HepG2 (cell line): Measurements from ENCODE around the gene FRMD4B. TPM values are rescaled to one million over a fixed set of nuclear protein-coding genes. Genes with fewer than 3 reads are reported as not detected.

ENCODE experiments used
- ATAC-seq: fragments of 200-7000 bp; cut with Tn5 transposase; 3 replicates; pipeline ENCODE4 v1.9.1; 2020; ENCODE audit warnings: mild to moderate bottlenecking, moderate library complexity
- BruUV-seq: library from RNA; stranded (reverse); fragments of 400-500 nt; replicated peaks from 2 replicates; lab custom pipeline; 2021; lab: Mats Ljungman, UMichigan
- CTCF ChIA-PET: fragments of 300-600 bp; formaldehyde crosslinking; extraction: SDS; loops from one replicate; lab custom pipeline; 2021; ENCODE audit warnings: low total read pairs, inconsistent platforms, low intra/inter-chr PET ratio; lab: Yijun Ruan, JAX
- POLR2A ChIA-PET: fragments of 350-600 bp; sonication (Branson Sonifier 250); formaldehyde crosslinking; loops from one replicate; lab custom pipeline; 2020; ENCODE audit warnings: antibody characterized with exemption, inconsistent platforms; lab: Yijun Ruan, JAX
- DNase-seq: peaks from one replicate; pipeline ENCODE4 v3.0.0-alpha.2; 2015; ENCODE audit warnings: low spot score
- FAIRE-seq: peaks from 3 replicates; lab custom pipeline; 2011; peaks lifted over from hg19 to GRCh38; lab: Jason Lieb, UNC
- H2AFZ ChIP-seq: one replicate; pipeline ENCODE4 v1.6.1; 2011; ENCODE audit warnings: low read length, inconsistent platforms
- H3K27ac ChIP-seq: fragments of 300-600 bp; 3 replicates; pipeline ENCODE4 v1.8.0; 2011; ENCODE audit warnings: mixed run types, mild to moderate bottlenecking, mixed read lengths, low read length, inconsistent platforms; ENCODE audit not compliant: insufficient read depth; ENCODE audit errors: extremely low read length
- H3K27me3 ChIP-seq, 2 experiments: fragments of 200-600 bp in 1 of 2; 2 replicates in 1 of 2; 3 replicates in 1 of 2; pipeline versions ENCODE4 v1.6.0 to v1.8.0; 2011; ENCODE audit warnings: low read length in 2 of 2, mild to moderate bottlenecking in 2 of 2, moderate library complexity in 2 of 2, inconsistent platforms in 1 of 2; ENCODE audit not compliant: insufficient read depth in 2 of 2, control insufficient read depth in 1 of 2
- H3K36me3 ChIP-seq, 2 experiments: fragments of 200-600 bp in 1 of 2; replicated peaks in 1 of 2; 2 replicates in 1 of 2; 3 replicates in 1 of 2; pipeline versions ENCODE4 v1.5.1 to v1.8.0; 2011; ENCODE audit warnings: low read length in 2 of 2, inconsistent platforms in 1 of 2; ENCODE audit not compliant: insufficient read depth in 2 of 2, control insufficient read depth in 1 of 2
- H3K4me1 ChIP-seq: 2 replicates; pipeline ENCODE4 v1.5.1; 2012; ENCODE audit warnings: low read length, inconsistent platforms; ENCODE audit not compliant: insufficient read depth
- H3K4me2 ChIP-seq: 2 replicates; pipeline ENCODE4 v1.6.0; 2011; ENCODE audit warnings: low read depth, low read length, inconsistent platforms
- H3K4me3 ChIP-seq, 3 experiments: fragments of 200-600 bp in 1 of 3; sonication (generic), shearing (Covaris generic) in 1 of 3; replicated peaks in 1 of 3; 2 replicates each; pipeline ENCODE4 v1.5.1; 2011 to 2016; ENCODE audit warnings: low read length in 3 of 3, inconsistent platforms in 2 of 3, low read depth in 2 of 3, mild to moderate bottlenecking in 2 of 3, control low read depth in 1 of 3, mixed read lengths in 1 of 3; ENCODE audit not compliant: insufficient read depth in 1 of 3
- H3K79me2 ChIP-seq: one replicate; pipeline ENCODE4 v1.6.1; 2011; ENCODE audit warnings: low read length, inconsistent platforms; ENCODE audit not compliant: insufficient read depth
- H3K9ac ChIP-seq: 2 replicates; pipeline ENCODE4 v1.6.0; 2011; ENCODE audit warnings: mild to moderate bottlenecking, low read depth, low read length, inconsistent platforms; ENCODE audit not compliant: insufficient read depth
- H3K9me3 ChIP-seq: 2 replicates; pipeline ENCODE4 v1.5.1; 2012; ENCODE audit warnings: mild to moderate bottlenecking, low read length
- H4K20me1 ChIP-seq: 2 replicates; pipeline ENCODE4 v1.6.0; 2011; ENCODE audit warnings: inconsistent platforms, mild to moderate bottlenecking, low read length, moderate library complexity; ENCODE audit not compliant: insufficient read depth
- ARNT ChIP-seq: fragments of 450-650 bp; IDR thresholded peaks from 2 replicates; pipeline ENCODE4 v1.6.1; 2017
- CEBPZ ChIP-seq: IDR thresholded peaks from 2 replicates; pipeline ENCODE4 v1.6.1; 2012; ENCODE audit warnings: low read length, improper control_type of control experiment
- DPF2 ChIP-seq: sonication (generic); formaldehyde crosslinking; IDR thresholded peaks from 2 replicates; pipeline ENCODE4 v1.4.0; 2020; ENCODE audit warnings: mild to moderate bottlenecking, low read depth, missing genetic modification reagents, borderline replicate concordance
- JUN ChIP-seq: sonication (generic); formaldehyde crosslinking; IDR thresholded peaks from 2 replicates; pipeline ENCODE4 v1.4.0; 2020; ENCODE audit warnings: mild to moderate bottlenecking, missing genetic modification reagents
- NAIF1 ChIP-seq: sonication (generic); formaldehyde crosslinking; IDR thresholded peaks from 2 replicates; pipeline ENCODE4 v1.5.0; 2020; ENCODE audit warnings: mild to moderate bottlenecking, missing genetic modification reagents, borderline replicate concordance
- NFKBIZ ChIP-seq: IDR thresholded peaks from 2 replicates; pipeline ENCODE4 v1.6.1; 2018; ENCODE audit warnings: missing genetic modification reagents, missing compliant biosample characterization
- NR3C1 ChIP-seq: sonication (generic); formaldehyde crosslinking; IDR thresholded peaks from 2 replicates; pipeline ENCODE4 v1.4.0; 2020; ENCODE audit warnings: missing genetic modification reagents
- ZNF350 ChIP-seq: sonication (generic); formaldehyde crosslinking; IDR thresholded peaks from 2 replicates; pipeline ENCODE4 v1.4.0; 2020; ENCODE audit warnings: mild to moderate bottlenecking, low read depth, missing genetic modification reagents, borderline replicate concordance
- ZNF747 ChIP-seq: sonication (generic); formaldehyde crosslinking; IDR thresholded peaks from 2 replicates; pipeline ENCODE4 v1.8.1; 2023; ENCODE audit warnings: missing genetic modification reagents, mild to moderate bottlenecking, borderline replicate concordance
- ZSCAN31 ChIP-seq: sonication (generic); formaldehyde crosslinking; IDR thresholded peaks from 2 replicates; pipeline ENCODE4 v1.5.0; 2020; ENCODE audit warnings: low read depth, mild to moderate bottlenecking, missing genetic modification reagents
- WGBS: methylation state at CpG from one replicate; pipeline ENCODE4 v1.1.6; 2017; ENCODE audit warnings: low lambda C conversion rate; 5-methylcytosine and 5-hydroxymethylcytosine counted together
- in situ Hi-C: cut with HindIII; loops from 2 replicates; pipeline ENCODE4 v1.10.0; 2017; ENCODE audit warnings: low pct_unique_long_range_greater_than_20kb; ENCODE audit not compliant: extremely low pct_ligation_motif_present
- intact Hi-C: fragments of 100-400 bp; cut with micrococcal nuclease; formaldehyde crosslinking; loops from one replicate; pipeline ENCODE4 v1.10.0; 2022; ENCODE audit not compliant: unreplicated experiment
- polyA plus RNA-seq, 8 experiments: library from polyadenylated mRNA; depleted of rRNA in 3 of 8; stranded (reverse) in 7 of 8; unstranded in 1 of 8; fragments of >200 nt; fragmentation: Illumina TruSeq in 4 of 8; extraction: Trizol in 4 of 8; gene quantifications; 2 replicates each; pipeline versions ENCODE4 v1.2.1 to v1.2.3, GENCODE V29; 2011 to 2016; ENCODE audit warnings: low read depth in 4 of 8, missing spikeins in 1 of 8, mixed read lengths in 1 of 8; ENCODE audit not compliant: insufficient read depth in 1 of 8
- total RNA-seq, 5 experiments: library from RNA; depleted of rRNA; stranded (reverse); fragments of >200 nt; fragmentation: Illumina TruSeq; extraction: Trizol; gene quantifications; 2 replicates each; pipeline ENCODE4 v1.2.3, GENCODE V29; 2016; ENCODE audit warnings: low read depth in 1 of 5
- TF ChIP-seq, protein P1 (sequence below): sonication (generic); formaldehyde crosslinking; IDR thresholded peaks from 2 replicates; pipeline ENCODE4 v1.5.1; 2020; ENCODE audit warnings: missing genetic modification reagents, mild to moderate bottlenecking, borderline replicate concordance
- TF ChIP-seq, protein P2 (sequence below): sonication (generic); formaldehyde crosslinking; IDR thresholded peaks from 2 replicates; pipeline ENCODE4 v1.4.0; 2020; ENCODE audit warnings: missing genetic modification reagents

FRMD4B gene
- total and polyA plus RNA-seq, 2 of the 13 experiments (the other 11 are each of a cell fraction or from before 2014, with no cell fraction given): 3.0 to 3.3 TPM

- no peak for TF ChIP-seq NAIF1 (CRISPR knock-in tag)
These were observed 67.5 kb downstream of the FRMD4B start (continued) for GRCh38 chr3:69318410-69318809.

GRCh38 chr3:69313251-69313650, 72.6 kb downstream of the FRMD4B start:
- POLR2A ChIA-PET: no interaction called here
- DNase-seq (no peak), ATAC-seq (no peak), FAIRE-seq (no peak)
- Histone ChIP-seq H3K27ac (no peak overlapping the region), H3K4me2 (no peak overlapping the region), H2AFZ (no peak overlapping the region), H3K9ac (no peak overlapping the region), H3K36me3 (no peaks in the 10 kb centered on the region), H4K20me1 (no peaks in the 10 kb centered on the region), H3K4me3 (no peak overlapping the region), H3K27me3 (no peaks in the 10 kb centered on the region; a peak in 1 of 5 replicates), H3K4me1 (no peaks in the 10 kb centered on the region), H3K9me3 (no peaks in the 10 kb centered on the region), H3K79me2 (no peaks in the 10 kb centered on the region)
- 4% methylated on average over 4 of the region's 4 CpGs for WGBS
- intact Hi-C loops: no loop called here
- TF ChIP-seq NR3C1 (no peak), ZNF350 (CRISPR knock-in tag) (no peak), CEBPZ (no peak), ZSCAN31 (no peak), JUN (CRISPR knock-in tag) (no peak), ZNF747 (CRISPR knock-in tag) (no peak), ARNT (no peak), NFKBIZ (no peak), DPF2 (CRISPR knock-in tag) (no peak)
- TF ChIP-seq, protein P1, sequence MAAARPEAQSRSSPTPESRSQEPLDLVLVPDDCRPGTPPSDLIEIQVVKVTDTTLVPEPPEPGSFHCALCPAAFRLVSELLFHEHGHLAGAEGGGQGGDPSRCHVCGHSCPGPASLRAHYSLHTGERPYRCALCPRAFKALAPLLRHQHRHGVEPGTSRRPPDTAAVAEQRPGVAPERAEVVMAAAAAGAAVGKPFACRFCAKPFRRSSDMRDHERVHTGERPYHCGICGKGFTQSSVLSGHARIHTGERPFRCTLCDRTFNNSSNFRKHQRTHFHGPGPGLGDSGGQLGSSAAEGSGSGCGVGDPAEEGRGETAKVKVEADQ (CRISPR knock-in tag): no peak
- TF ChIP-seq, protein P2, sequence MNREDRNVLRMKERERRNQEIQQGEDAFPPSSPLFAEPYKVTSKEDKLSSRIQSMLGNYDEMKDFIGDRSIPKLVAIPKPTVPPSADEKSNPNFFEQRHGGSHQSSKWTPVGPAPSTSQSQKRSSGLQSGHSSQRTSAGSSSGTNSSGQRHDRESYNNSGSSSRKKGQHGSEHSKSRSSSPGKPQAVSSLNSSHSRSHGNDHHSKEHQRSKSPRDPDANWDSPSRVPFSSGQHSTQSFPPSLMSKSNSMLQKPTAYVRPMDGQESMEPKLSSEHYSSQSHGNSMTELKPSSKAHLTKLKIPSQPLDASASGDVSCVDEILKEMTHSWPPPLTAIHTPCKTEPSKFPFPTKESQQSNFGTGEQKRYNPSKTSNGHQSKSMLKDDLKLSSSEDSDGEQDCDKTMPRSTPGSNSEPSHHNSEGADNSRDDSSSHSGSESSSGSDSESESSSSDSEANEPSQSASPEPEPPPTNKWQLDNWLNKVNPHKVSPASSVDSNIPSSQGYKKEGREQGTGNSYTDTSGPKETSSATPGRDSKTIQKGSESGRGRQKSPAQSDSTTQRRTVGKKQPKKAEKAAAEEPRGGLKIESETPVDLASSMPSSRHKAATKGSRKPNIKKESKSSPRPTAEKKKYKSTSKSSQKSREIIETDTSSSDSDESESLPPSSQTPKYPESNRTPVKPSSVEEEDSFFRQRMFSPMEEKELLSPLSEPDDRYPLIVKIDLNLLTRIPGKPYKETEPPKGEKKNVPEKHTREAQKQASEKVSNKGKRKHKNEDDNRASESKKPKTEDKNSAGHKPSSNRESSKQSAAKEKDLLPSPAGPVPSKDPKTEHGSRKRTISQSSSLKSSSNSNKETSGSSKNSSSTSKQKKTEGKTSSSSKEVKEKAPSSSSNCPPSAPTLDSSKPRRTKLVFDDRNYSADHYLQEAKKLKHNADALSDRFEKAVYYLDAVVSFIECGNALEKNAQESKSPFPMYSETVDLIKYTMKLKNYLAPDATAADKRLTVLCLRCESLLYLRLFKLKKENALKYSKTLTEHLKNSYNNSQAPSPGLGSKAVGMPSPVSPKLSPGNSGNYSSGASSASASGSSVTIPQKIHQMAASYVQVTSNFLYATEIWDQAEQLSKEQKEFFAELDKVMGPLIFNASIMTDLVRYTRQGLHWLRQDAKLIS (CRISPR knock-in tag): no peak
- BruUV-seq: no TSS peak
- in situ Hi-C loops: no loop called here
- CTCF ChIA-PET: no interaction called here
